Upper lobe of left lung (tissue), 4 donors: Measurements from ENCODE around the gene TRIM65.

Source experiments
- CTCF ChIP-seq, 6 experiments: fragments of 450-650 bp in 4 of 6; fragments of 200-600 bp in 2 of 6; sonication (generic) in 2 of 6; IDR thresholded peaks; one replicate each; pipeline ENCODE4 v1.5.1; 2016 to 2019; ENCODE audit warnings: antibody characterized with exemption in 6 of 6
- EP300 ChIP-seq, 4 donors: sonication (generic); formaldehyde crosslinking; IDR thresholded peaks; one replicate each; pipeline ENCODE4 v1.5.1; 2017; ENCODE audit warnings: antibody characterized with exemption in 4 of 4, control low read depth in 2 of 4
- POLR2A ChIP-seq, 4 donors: fragments of 450-650 bp; IDR thresholded peaks; one replicate each; pipeline ENCODE4 v1.5.1; 2016 to 2017; ENCODE audit warnings: antibody characterized with exemption in 4 of 4, mild to moderate bottlenecking in 2 of 4
- POLR2AphosphoS5 ChIP-seq, 2 donors: sonication (generic); formaldehyde crosslinking; IDR thresholded peaks; one replicate each; pipeline ENCODE4 v1.5.1; 2017; ENCODE audit warnings: antibody characterized with exemption in 2 of 2

GRCh38 chr17:75941442-75941819, 44.7 kb upstream of the TRIM65 start:
- TF ChIP-seq CTCF (IDR thresholded peaks at IDR 0.05) (no peak), POLR2AphosphoS5 (IDR thresholded peaks at IDR 0.05) (no peak), POLR2A (IDR thresholded peaks at IDR 0.05) (no peak), EP300 (IDR thresholded peaks at IDR 0.05) (no peak)
